KMS-11 (cell line): ENCODE results near the gene AGPAT3.

ENCODE experiments used
- H2AFZ ChIP-seq: fragments of 200-600 bp; sonication (generic); 2 replicates; pipeline ENCODE4 v1.6.1; 2016; ENCODE audit warnings: antibody characterized with exemption, mixed run types, low read depth
- H3K27ac ChIP-seq: fragments of 200-600 bp; sonication (generic); 2 replicates; pipeline ENCODE4 v1.6.1; 2016; ENCODE audit warnings: mild to moderate bottlenecking, mixed run types
- H3K27me3 ChIP-seq: fragments of 200-600 bp; sonication (generic); 2 replicates; pipeline ENCODE4 v1.6.1; 2017; ENCODE audit warnings: mild to moderate bottlenecking, low read depth, mixed run types, moderate library complexity; ENCODE audit not compliant: insufficient read depth
- H3K36me3 ChIP-seq: fragments of 200-600 bp; sonication (generic); 2 replicates; pipeline ENCODE4 v1.6.1; 2017; ENCODE audit warnings: mild to moderate bottlenecking, mixed run types; ENCODE audit not compliant: insufficient read depth
- H3K4me1 ChIP-seq: fragments of 200-600 bp; sonication (generic); 2 replicates; pipeline ENCODE4 v1.6.1; 2016; ENCODE audit warnings: mild to moderate bottlenecking, low read depth, mixed run types; ENCODE audit not compliant: poor library complexity, severe bottlenecking
- H3K4me2 ChIP-seq: fragments of 200-600 bp; sonication (generic); 2 replicates; pipeline ENCODE4 v1.7.0; 2016; ENCODE audit warnings: mild to moderate bottlenecking, mixed run types
- H3K4me3 ChIP-seq: fragments of 200-600 bp; sonication (generic); IDR thresholded peaks from 2 replicates; pipeline ENCODE4 v1.6.1; 2017; ENCODE audit warnings: low read depth, low read length, mixed read lengths; ENCODE audit not compliant: insufficient read depth
- H3K79me2 ChIP-seq: fragments of 200-600 bp; sonication (generic); 2 replicates; pipeline ENCODE4 v1.6.1; 2016; ENCODE audit warnings: low read depth, mixed run types; ENCODE audit not compliant: insufficient read depth
- H3K9ac ChIP-seq: fragments of 200-600 bp; sonication (generic); 2 replicates; pipeline ENCODE4 v1.6.1; 2016; ENCODE audit warnings: mild to moderate bottlenecking, mixed run types
- H4K20me1 ChIP-seq: fragments of 200-600 bp; sonication (generic); 2 replicates; pipeline ENCODE4 v1.6.1; 2016; ENCODE audit warnings: mild to moderate bottlenecking, mixed run types; ENCODE audit not compliant: insufficient read depth
- TF ChIP-seq, protein P1 (sequence below): fragments of 200-600 bp; sonication (generic); conservative IDR thresholded peaks from 2 replicates; pipeline ENCODE4 v1.6.1; 2017; ENCODE audit warnings: low read depth, mild to moderate bottlenecking, antibody characterized with exemption, low read length, moderate library complexity, mixed read lengths

AGPAT3 gene

DNA sequence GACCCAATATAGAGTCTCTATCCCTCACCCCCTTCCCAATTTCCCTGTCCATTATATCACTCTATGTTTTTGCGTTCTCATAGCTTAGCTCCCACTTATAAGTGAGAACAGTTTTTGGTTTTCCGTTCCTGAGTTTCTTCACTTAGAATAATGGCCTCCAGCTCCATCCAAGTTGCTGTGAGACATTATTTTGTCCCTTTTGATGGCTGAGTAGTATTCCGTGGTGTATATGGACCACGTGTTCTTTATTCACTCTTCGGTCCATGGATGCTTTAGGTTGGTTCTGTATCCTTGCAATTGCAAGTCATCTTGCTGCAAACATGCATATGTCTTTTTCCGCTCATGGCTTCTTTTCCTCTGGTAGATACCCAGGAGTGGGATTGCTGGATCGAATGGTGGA, 54.3 kb downstream of the AGPAT3 start:
- Histone ChIP-seq H3K9ac (no peak overlapping the region), H3K27ac (no peak overlapping the region), H3K79me2 (peaks cover 65% of the 10 kb centered on the region), H3K4me1 (peaks cover 42% of the 10 kb centered on the region), H4K20me1 (no peaks in the 10 kb centered on the region), H3K4me2 (no peak overlapping the region), H3K4me3 (no peak overlapping the region), H2AFZ (no peak overlapping the region), H3K27me3 (no peaks in the 10 kb centered on the region), H3K36me3 (no peaks in the 10 kb centered on the region)
- TF ChIP-seq, protein P1, sequence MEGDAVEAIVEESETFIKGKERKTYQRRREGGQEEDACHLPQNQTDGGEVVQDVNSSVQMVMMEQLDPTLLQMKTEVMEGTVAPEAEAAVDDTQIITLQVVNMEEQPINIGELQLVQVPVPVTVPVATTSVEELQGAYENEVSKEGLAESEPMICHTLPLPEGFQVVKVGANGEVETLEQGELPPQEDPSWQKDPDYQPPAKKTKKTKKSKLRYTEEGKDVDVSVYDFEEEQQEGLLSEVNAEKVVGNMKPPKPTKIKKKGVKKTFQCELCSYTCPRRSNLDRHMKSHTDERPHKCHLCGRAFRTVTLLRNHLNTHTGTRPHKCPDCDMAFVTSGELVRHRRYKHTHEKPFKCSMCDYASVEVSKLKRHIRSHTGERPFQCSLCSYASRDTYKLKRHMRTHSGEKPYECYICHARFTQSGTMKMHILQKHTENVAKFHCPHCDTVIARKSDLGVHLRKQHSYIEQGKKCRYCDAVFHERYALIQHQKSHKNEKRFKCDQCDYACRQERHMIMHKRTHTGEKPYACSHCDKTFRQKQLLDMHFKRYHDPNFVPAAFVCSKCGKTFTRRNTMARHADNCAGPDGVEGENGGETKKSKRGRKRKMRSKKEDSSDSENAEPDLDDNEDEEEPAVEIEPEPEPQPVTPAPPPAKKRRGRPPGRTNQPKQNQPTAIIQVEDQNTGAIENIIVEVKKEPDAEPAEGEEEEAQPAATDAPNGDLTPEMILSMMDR, result no peak

GRCh38 chr21:43919871-43920801, 55.1 kb downstream of the AGPAT3 start:
- H3K27ac ChIP-seq, result no peak overlapping the region
- no peaks in the 10 kb centered on the region for H4K20me1 ChIP-seq

DNA sequence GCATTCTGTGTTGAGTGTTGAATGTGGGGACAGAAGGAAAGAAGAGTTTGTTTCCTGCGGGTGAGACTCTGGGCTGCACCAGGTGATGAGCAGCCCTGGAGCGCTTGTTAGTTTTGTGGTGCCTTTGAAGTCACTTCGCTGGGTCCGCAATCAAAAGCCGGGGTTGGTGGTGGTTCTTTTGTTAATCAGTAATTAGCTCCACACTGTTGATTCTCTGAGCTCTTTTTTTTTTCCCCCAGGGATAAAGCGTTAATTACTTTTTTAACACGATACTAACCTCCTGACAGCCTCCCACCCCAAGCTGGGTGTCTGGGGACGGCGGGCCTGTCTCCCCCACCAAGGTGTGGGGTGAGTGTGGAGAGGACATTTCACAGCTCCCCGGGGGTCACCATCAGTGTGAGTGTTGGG, 56.6 kb downstream of the AGPAT3 start:
- Histone ChIP-seq H3K27me3 (no peaks in the 10 kb centered on the region), H3K27ac (no peak overlapping the region), H2AFZ (no peak overlapping the region), H3K4me2 (no peak overlapping the region), H3K9ac (no peak overlapping the region), H4K20me1 (no peaks in the 10 kb centered on the region), H3K79me2 (peaks cover 48% of the 10 kb centered on the region), H3K4me1 (peaks cover 27% of the 10 kb centered on the region), H3K36me3 (no peaks in the 10 kb centered on the region), H3K4me3 (no peak overlapping the region)
- TF ChIP-seq, protein P1, result no peak

More at GRCh38 chr21:43919871-43920801, 55.1 kb downstream of the AGPAT3 start:
- TF ChIP-seq, protein P1, result no peak
- peaks cover 57% of the 10 kb centered on the region for H3K79me2 ChIP-seq
- H3K4me1 ChIP-seq, result peaks cover 36% of the 10 kb centered on the region
- H3K4me2 ChIP-seq, result no peak overlapping the region
- no peak overlapping the region for H2AFZ ChIP-seq
- H3K9ac ChIP-seq, result no peak overlapping the region
- H3K36me3 ChIP-seq, result no peaks in the 10 kb centered on the region
- no peaks in the 10 kb centered on the region for H3K27me3 ChIP-seq
- no peak overlapping the region for H3K4me3 ChIP-seq

DNA sequence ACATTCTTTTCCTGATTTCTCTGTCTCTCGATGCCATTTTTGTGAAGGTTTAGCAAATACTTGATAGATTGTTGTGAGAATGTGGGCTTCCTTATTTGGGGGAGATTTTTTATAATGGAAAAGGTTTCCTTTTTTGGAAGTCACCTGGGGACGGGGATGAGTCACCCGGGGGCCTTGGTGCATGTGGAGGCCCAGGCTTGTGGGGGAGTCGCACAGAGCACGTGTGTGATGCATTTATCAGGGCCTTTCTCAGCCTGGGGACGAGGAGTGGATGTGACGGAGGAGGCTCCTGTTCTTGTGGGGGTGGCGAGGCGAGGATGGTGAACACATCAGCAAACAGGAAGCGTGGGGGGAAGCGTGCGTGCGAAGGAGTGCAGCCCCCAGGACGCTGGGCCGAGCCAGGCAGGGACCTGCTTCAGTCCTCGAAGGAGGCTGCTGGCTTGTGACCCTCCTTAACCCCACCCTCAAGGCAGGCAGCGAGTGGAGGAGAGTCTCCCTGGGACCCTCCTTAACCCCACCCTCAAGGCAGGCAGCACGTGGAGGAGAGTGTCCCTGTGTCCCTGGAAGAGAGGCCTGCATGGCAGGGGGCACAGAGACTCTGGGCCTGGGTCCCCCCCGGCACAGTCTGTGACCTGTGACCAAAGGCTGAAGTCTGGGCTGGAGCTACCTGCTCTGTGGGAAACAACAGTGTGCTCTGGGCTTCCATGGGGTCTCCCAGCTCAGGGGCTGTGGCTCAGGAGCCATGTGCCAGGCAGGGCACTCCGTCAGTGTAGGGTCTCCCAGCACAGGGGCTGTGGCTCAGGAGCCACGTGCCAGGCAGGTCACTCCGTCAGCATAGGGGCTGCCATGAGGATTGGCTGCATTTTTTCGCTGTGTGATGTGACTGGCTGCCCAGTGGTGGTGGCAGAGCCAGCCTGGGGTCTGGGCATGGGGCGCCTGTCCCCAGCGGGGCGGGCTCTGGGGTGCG, 57.2 kb downstream of the AGPAT3 start:
- peaks cover 24% of the 10 kb centered on the region for H3K4me1 ChIP-seq
- TF ChIP-seq, protein P1, result no peak
- H3K79me2 ChIP-seq, result peaks cover 43% of the 10 kb centered on the region
- no peak overlapping the region for H3K4me2 ChIP-seq
- no peak overlapping the region for H3K4me3 ChIP-seq
- H4K20me1 ChIP-seq, result no peaks in the 10 kb centered on the region
- H3K36me3 ChIP-seq, result no peaks in the 10 kb centered on the region
- no peak overlapping the region for H2AFZ ChIP-seq
- no peaks in the 10 kb centered on the region for H3K27me3 ChIP-seq
- no peak overlapping the region for H3K9ac ChIP-seq
- no peak overlapping the region for H3K27ac ChIP-seq
